NT2/D1 (cell line): ENCODE results near the gene SNED1.

Experiments
- YY1 ChIP-seq: IDR thresholded peaks from 2 replicates; pipeline ENCODE4 v1.6.1; 2011; ENCODE audit not compliant: insufficient read length, insufficient read depth
- ZNF274 ChIP-seq: IDR thresholded peaks from 2 replicates; pipeline ENCODE4 v1.6.1; 2011; ENCODE audit warnings: mild to moderate bottlenecking, low read depth, low read length

DNA sequence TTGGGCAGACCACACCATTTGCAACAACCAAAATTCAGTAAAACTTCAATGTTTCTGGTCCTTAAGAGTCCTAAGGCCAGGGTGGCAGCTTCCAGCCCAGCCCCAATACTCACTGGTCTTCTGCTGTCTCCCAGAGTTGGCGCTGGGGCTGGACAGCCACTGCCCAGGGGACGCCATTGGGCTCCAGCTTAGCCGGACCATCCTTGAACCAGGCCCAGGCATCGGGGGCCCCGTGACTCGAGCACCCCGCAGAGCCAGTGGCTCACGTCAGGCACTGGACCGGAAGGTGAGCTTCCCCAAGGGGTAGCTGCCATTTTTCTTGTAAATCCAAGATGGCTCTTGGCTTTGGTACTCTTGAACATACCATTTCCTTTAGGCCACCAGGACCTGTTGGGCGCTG is 21.8 kb downstream of the SNED1 start:
- TF ChIP-seq YY1 = no peak
- no peak for TF ChIP-seq ZNF274
